ENCODE measurements around the gene HOXB5. TPM values are rescaled to one million over a fixed set of nuclear protein-coding genes. Genes with fewer than 3 reads are reported as not detected.

HOXB5 gene
- total RNA-seq, 1 experiment from 2014 or later, result 19.8 TPM

DNA sequence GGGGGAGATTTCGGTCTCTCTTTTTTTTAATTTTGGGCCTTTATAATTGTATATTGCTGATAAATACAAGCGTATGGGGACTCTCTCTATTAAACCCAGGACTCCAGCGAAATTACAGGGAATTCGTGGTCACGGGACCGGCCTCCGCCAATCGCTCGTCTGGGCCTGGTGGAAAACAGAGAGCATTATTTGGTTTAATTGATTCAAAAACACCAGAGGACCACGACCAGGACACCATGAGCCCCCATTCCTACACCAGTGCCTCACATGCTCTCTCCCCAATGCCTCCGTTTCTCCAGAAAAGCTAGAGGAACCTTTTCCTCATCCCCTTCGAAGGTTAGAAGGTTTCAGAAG, 48.6 kb downstream of the HOXB5 start, which contains the start of gene HOXB2:
TSS of gene HOXB2 (minus strand) at position 88 of the 354 bp plus-strand sequence. CDS start 198 bp downstream, outside the sequence.
- RAD21 ChIA-PET (ENCODE audit: low non-redundant PET in 1 of 2, low total read pairs in 2 of 2, uncharacterized antibody in 2 of 2, unreplicated experiment in 2 of 2), result no interaction called here
- Histone ChIP-seq H3K4me2 (ENCODE audit: low read length) (peak within 1 kb of the TSS; percentile 69), H3K27ac (ENCODE audit: low read depth, low read length) (no peak within 1 kb of the TSS), H2AFZ (ENCODE audit: low read depth, low read length, poor library complexity, severe bottlenecking) (no peak within 1 kb of the TSS), H4K20me1 (ENCODE audit: insufficient read depth) (no peaks in the 10 kb centered on the region), H3K9me3 (ENCODE audit: control insufficient read depth in 1 of 2, insufficient read depth in 1 of 2, low read depth in 1 of 2, low read length in 2 of 2) (no peaks in the 10 kb centered on the region), H3K79me2 (ENCODE audit: insufficient read depth, low read length) (no peaks in the 10 kb centered on the region), H3K36me3 (ENCODE audit: control insufficient read depth in 1 of 2, insufficient read depth in 2 of 2, low read length in 2 of 2) (peaks cover 0 to 2% of the 10 kb centered on the region in 2 experiments; a peak in 1 of 4 replicates), H3K4me1 (ENCODE audit: control insufficient read depth in 1 of 2, insufficient read depth in 2 of 2, low read length in 2 of 2) (peaks cover 0 to 10% of the 10 kb centered on the region in 2 experiments; a peak in 2 of 4 replicates), H3K27me3 (ENCODE audit: insufficient read depth, low read length) (no peaks in the 10 kb centered on the region), H3K4me3 (replicated peaks in 1 of 2; ENCODE audit: low read depth in 1 of 2, low read length in 2 of 2) (peak within 1 kb of the TSS; percentile 49 to 59), H3K9ac (ENCODE audit: low read length) (peak within 1 kb of the TSS; percentile 63), H3K9me2 (ENCODE audit: insufficient read depth) (no peaks in the 10 kb centered on the region)
- CTCF ChIA-PET, result no interaction called here
- BruUV-seq (replicated peaks), result no TSS peak
- ATAC-seq (no peak), DNase-seq (ENCODE audit: low read depth, low spot score) (no peak)
- TF ChIP-seq SP1 (IDR thresholded peaks at IDR 0.05; ENCODE audit: low read depth) (no peak), CBX3 (IDR thresholded peaks at IDR 0.05; ENCODE audit: low read depth) (no peak), SRF (IDR thresholded peaks at IDR 0.05; ENCODE audit: low read depth) (no peak)
- POLR2A ChIA-PET, result no interaction called here
- intact Hi-C loops (cut with micrococcal nuclease), result no loop called here

DNA sequence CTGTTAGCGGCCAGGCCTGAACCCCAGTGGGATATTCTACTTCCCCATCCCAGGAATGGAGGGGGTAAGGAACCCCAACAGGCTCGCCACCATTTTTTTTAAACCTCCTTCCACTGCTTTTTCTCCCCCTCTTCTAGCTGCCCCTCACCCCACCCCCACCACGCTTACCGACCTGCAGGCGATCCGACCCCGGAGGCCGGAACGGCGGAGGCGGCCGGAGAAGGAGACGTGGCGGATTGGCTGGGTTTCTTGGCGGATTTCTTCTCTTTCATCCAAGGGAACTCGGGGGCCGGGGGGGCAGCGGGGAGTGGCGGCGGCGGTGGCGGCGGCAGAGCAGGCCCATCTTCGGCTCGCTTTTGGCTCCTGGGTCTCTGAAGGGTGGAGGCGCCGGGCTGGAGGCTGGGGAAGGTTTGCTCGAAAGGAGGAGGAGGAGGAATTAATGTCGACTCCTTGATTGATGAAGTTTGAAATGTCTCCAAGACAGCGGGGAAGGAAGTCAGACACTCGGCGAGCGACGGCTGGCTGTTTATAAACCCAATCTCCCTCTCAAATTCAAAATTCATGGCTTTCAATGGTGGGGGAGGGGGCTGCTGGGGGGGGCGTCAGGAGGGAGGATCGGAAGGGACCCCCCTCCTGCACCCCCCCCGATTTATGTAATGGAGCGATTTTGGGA, 49.1 kb downstream of the HOXB5 start:
- BruUV-seq (replicated peaks), result no TSS peak
- H3K9ac ChIP-seq (ENCODE audit: low read length), result no peak overlapping the region
- RAD21 ChIA-PET (ENCODE audit: low non-redundant PET in 1 of 2, low total read pairs in 2 of 2, uncharacterized antibody in 2 of 2, unreplicated experiment in 2 of 2), result no interaction called here
- CTCF ChIA-PET, result no interaction called here
- no peaks in the 10 kb centered on the region for H3K79me2 ChIP-seq (ENCODE audit: insufficient read depth, low read length)
- POLR2A ChIA-PET, result no interaction called here
- H3K27me3 ChIP-seq (ENCODE audit: insufficient read depth, low read length), result no peaks in the 10 kb centered on the region
- H3K4me2 ChIP-seq (ENCODE audit: low read length), result peak overlapping the region; percentile 69
- peak overlapping the region in 1 of 2 experiments; percentile 59; a peak in 1 of 4 replicates for H3K4me3 ChIP-seq (replicated peaks in 1 of 2; ENCODE audit: low read depth in 1 of 2, low read length in 2 of 2)
- H3K9me3 ChIP-seq (ENCODE audit: control insufficient read depth in 1 of 2, insufficient read depth in 1 of 2, low read depth in 1 of 2, low read length in 2 of 2), result no peaks in the 10 kb centered on the region
- ATAC-seq, result no peak
- H3K27ac ChIP-seq (ENCODE audit: low read depth, low read length), result no peak overlapping the region
- no peak overlapping the region for H2AFZ ChIP-seq (ENCODE audit: low read depth, low read length, poor library complexity, severe bottlenecking)
- DNase-seq (ENCODE audit: low read depth, low spot score), result no peak
- H3K4me1 ChIP-seq (ENCODE audit: control insufficient read depth in 1 of 2, insufficient read depth in 2 of 2, low read length in 2 of 2), result peaks cover 0 to 10% of the 10 kb centered on the region in 2 experiments; a peak in 2 of 4 replicates
- H3K9me2 ChIP-seq (ENCODE audit: insufficient read depth), result no peaks in the 10 kb centered on the region
- H4K20me1 ChIP-seq (ENCODE audit: insufficient read depth), result no peaks in the 10 kb centered on the region
- intact Hi-C loops (cut with micrococcal nuclease), result no loop called here
- no peaks in the 10 kb centered on the region; a peak in 1 of 4 replicates for H3K36me3 ChIP-seq (ENCODE audit: control insufficient read depth in 1 of 2, insufficient read depth in 2 of 2, low read length in 2 of 2)
- TF ChIP-seq EZH2 (IDR thresholded peaks at IDR 0.05) (no peak), YY1 (IDR thresholded peaks at IDR 0.05; ENCODE audit: extremely low read depth, insufficient replicate concordance, low read depth, low read length) (no peak), RAD21 (IDR thresholded peaks at IDR 0.05; ENCODE audit: low read depth) (no peak), ELF1 (IDR thresholded peaks at IDR 0.05; ENCODE audit: borderline replicate concordance, low read depth) (no peak), ZNF274 (IDR thresholded peaks at IDR 0.05; ENCODE audit: low read depth, low read length) (no peak), SP1 (IDR thresholded peaks at IDR 0.05; ENCODE audit: low read depth) (no peak), TCF7L2 (IDR thresholded peaks at IDR 0.05; ENCODE audit: borderline replicate concordance, extremely low read depth, insufficient read depth, insufficient read length) (no peak), FOSL1 (IDR thresholded peaks at IDR 0.05; ENCODE audit: low read depth) (no peak), POLR2A (IDR thresholded peaks at IDR 0.05; ENCODE audit: borderline replicate concordance, extremely low read depth, insufficient read depth, insufficient read length) (no peak), SIN3A (IDR thresholded peaks at IDR 0.05; ENCODE audit: low read depth) (no peak)
- TF ChIP-seq, protein P1, sequence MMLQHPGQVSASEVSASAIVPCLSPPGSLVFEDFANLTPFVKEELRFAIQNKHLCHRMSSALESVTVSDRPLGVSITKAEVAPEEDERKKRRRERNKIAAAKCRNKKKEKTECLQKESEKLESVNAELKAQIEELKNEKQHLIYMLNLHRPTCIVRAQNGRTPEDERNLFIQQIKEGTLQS (IDR thresholded peaks at IDR 0.05), result no peak
- TF ChIP-seq, protein P2, sequence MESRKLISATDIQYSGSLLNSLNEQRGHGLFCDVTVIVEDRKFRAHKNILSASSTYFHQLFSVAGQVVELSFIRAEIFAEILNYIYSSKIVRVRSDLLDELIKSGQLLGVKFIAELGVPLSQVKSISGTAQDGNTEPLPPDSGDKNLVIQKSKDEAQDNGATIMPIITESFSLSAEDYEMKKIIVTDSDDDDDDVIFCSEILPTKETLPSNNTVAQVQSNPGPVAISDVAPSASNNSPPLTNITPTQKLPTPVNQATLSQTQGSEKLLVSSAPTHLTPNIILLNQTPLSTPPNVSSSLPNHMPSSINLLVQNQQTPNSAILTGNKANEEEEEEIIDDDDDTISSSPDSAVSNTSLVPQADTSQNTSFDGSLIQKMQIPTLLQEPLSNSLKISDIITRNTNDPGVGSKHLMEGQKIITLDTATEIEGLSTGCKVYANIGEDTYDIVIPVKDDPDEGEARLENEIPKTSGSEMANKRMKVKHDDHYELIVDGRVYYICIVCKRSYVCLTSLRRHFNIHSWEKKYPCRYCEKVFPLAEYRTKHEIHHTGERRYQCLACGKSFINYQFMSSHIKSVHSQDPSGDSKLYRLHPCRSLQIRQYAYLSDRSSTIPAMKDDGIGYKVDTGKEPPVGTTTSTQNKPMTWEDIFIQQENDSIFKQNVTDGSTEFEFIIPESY (IDR thresholded peaks at IDR 0.05; ENCODE audit: extremely low read depth, insufficient replicate concordance, low read length), result no peak
- TF ChIP-seq, protein P3, sequence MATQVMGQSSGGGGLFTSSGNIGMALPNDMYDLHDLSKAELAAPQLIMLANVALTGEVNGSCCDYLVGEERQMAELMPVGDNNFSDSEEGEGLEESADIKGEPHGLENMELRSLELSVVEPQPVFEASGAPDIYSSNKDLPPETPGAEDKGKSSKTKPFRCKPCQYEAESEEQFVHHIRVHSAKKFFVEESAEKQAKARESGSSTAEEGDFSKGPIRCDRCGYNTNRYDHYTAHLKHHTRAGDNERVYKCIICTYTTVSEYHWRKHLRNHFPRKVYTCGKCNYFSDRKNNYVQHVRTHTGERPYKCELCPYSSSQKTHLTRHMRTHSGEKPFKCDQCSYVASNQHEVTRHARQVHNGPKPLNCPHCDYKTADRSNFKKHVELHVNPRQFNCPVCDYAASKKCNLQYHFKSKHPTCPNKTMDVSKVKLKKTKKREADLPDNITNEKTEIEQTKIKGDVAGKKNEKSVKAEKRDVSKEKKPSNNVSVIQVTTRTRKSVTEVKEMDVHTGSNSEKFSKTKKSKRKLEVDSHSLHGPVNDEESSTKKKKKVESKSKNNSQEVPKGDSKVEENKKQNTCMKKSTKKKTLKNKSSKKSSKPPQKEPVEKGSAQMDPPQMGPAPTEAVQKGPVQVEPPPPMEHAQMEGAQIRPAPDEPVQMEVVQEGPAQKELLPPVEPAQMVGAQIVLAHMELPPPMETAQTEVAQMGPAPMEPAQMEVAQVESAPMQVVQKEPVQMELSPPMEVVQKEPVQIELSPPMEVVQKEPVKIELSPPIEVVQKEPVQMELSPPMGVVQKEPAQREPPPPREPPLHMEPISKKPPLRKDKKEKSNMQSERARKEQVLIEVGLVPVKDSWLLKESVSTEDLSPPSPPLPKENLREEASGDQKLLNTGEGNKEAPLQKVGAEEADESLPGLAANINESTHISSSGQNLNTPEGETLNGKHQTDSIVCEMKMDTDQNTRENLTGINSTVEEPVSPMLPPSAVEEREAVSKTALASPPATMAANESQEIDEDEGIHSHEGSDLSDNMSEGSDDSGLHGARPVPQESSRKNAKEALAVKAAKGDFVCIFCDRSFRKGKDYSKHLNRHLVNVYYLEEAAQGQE (IDR thresholded peaks at IDR 0.05; ENCODE audit: low read depth), result no peak

All from HCT116 (cell line).